HG02970 (cell line): ENCODE data around the gene SOX4.
A peak's percentile ranks its signal among the peaks of the same experiment; 100 is the strongest.
"Not testable (repeated sequence)": the region's sequence is repeated elsewhere in the genome, so short reads cannot be mapped to it uniquely, and the experiment has no call there.

Experiments used
- ATAC-seq: cut with Tn5 transposase; IDR thresholded peaks from one replicate; pipeline ENCODE4 v1.9.1; 2021; ENCODE audit warnings: mild to moderate bottlenecking, moderate library complexity, moderate number of reproducible peaks; ENCODE audit not compliant: unreplicated experiment, low FRiP score

SOX4 gene

GRCh38 chr6:21593412-21593926, at the start of gene SOX4:
Gene SOX4, plus strand, starts transcription at chr6:21593751. Its CDS starts 784 bp downstream, at chr6:21594535.
- ATAC-seq: peak; percentile 54

- not testable (repeated sequence) for ATAC-seq
These were observed 41.3 kb upstream of the SOX4 start for GRCh38 chr6:21552286-21552685.

GRCh38 chr6:21554286-21554685, 39.3 kb upstream of the SOX4 start:
- ATAC-seq: no peak

- no peak for ATAC-seq
These were observed 38.4 kb upstream of the SOX4 start for GRCh38 chr6:21555197-21555596.

GRCh38 chr6:21556511-21556910, 37.0 kb upstream of the SOX4 start:
- ATAC-seq: no peak

GRCh38 chr6:21556968-21557721, 36.4 kb upstream of the SOX4 start:
- no peak for ATAC-seq

- ATAC-seq: no peak
These were observed 34.3 kb upstream of the SOX4 start for GRCh38 chr6:21559238-21559637.

- ATAC-seq: no peak
These were observed 33.3 kb upstream of the SOX4 start for GRCh38 chr6:21560249-21560648.

GRCh38 chr6:21565431-21565830, 28.1 kb upstream of the SOX4 start:
- ATAC-seq: no peak

- no peak for ATAC-seq
These were observed 15.0 kb upstream of the SOX4 start for GRCh38 chr6:21578523-21578922.

- ATAC-seq: no peak
These were observed 10.9 kb upstream of the SOX4 start for GRCh38 chr6:21582651-21583050.

GRCh38 chr6:21586300-21586699, 7.3 kb upstream of the SOX4 start:
- no peak for ATAC-seq

GRCh38 chr6:21586740-21587178, 6.8 kb upstream of the SOX4 start:
- ATAC-seq: no peak

- peak; percentile 25 for ATAC-seq
These were observed 6.2 kb upstream of the SOX4 start for GRCh38 chr6:21587179-21587960.

GRCh38 chr6:21587961-21588480, 5.5 kb upstream of the SOX4 start:
- peak; percentile 30 for ATAC-seq

GRCh38 chr6:21588481-21589351, 4.8 kb upstream of the SOX4 start:
- ATAC-seq: peak; percentile 27

GRCh38 chr6:21589352-21590345, 3.9 kb upstream of the SOX4 start:
- peak; percentile 36 for ATAC-seq

GRCh38 chr6:21590346-21590745, 3.2 kb upstream of the SOX4 start:
- ATAC-seq: no peak

GRCh38 chr6:21591446-21591845, 2.1 kb upstream of the SOX4 start:
- ATAC-seq: no peak
